Activated naive CD4-positive, alpha-beta T cell treated with anti-CD3 and anti-CD28 coated beads, Interleukin-2, amount 10 ng/mL, durations not matched to agents 7 days and 5 days (primary cell): ENCODE measurements around the gene KCNMB2.
"Not testable (repeated sequence)": the region's sequence is repeated elsewhere in the genome, so short reads cannot be mapped to it uniquely, and the experiment has no call there.

Source experiments
- CTCF ChIA-PET: fragments of 350-600 bp; sonication (Branson Sonifier 250); formaldehyde crosslinking; loops from one replicate; lab custom pipeline; 2021; ENCODE audit warnings: antibody characterized with exemption; lab: Charles Lee
- DNase-seq: peaks from one replicate; pipeline ENCODE4 v3.0.0-alpha.2; 2020
- H3K27ac Mint-ChIP-seq: one replicate; pipeline ENCODE4 v1.8.0; 2021; ENCODE audit warnings: mild to moderate bottlenecking, moderate library complexity, mixed read lengths
- H3K27me3 Mint-ChIP-seq: one replicate; pipeline ENCODE4 v1.8.0; 2021; ENCODE audit warnings: mild to moderate bottlenecking, mixed read lengths
- H3K36me3 Mint-ChIP-seq: one replicate; pipeline ENCODE4 v1.8.0; 2021; ENCODE audit warnings: mixed read lengths
- H3K4me1 Mint-ChIP-seq: one replicate; pipeline ENCODE4 v1.8.0; 2021; ENCODE audit warnings: mixed read lengths
- H3K4me3 Mint-ChIP-seq: one replicate; pipeline ENCODE4 v1.8.0; 2021; ENCODE audit warnings: mild to moderate bottlenecking, moderate library complexity, mixed read lengths
- H3K9me3 Mint-ChIP-seq: one replicate; pipeline ENCODE4 v1.8.0; 2021; ENCODE audit warnings: mixed read lengths

The KCNMB2 gene

GRCh38 chr3:178743297-178743696 is 207.1 kb downstream of the KCNMB2 start:
- H3K36me3 Mint-ChIP-seq: no peaks in the 10 kb centered on the region
- H3K4me3 Mint-ChIP-seq: no peak overlapping the region
- H3K27me3 Mint-ChIP-seq: no peaks in the 10 kb centered on the region
- no peak overlapping the region for H3K27ac Mint-ChIP-seq
- CTCF ChIA-PET: no interaction called here
- H3K9me3 Mint-ChIP-seq: no peaks in the 10 kb centered on the region
- no peaks in the 10 kb centered on the region for H3K4me1 Mint-ChIP-seq
- DNase-seq: no peak

GRCh38 chr3:178745861-178746655 is 209.8 kb downstream of the KCNMB2 start:
- H3K4me3 Mint-ChIP-seq, H3K36me3 Mint-ChIP-seq, H3K27ac Mint-ChIP-seq, DNase-seq, H3K4me1 Mint-ChIP-seq, H3K9me3 Mint-ChIP-seq, CTCF ChIA-PET, H3K27me3 Mint-ChIP-seq: not testable (repeated sequence)

- CTCF ChIA-PET: interaction anchor here (0.6 kb wide), 1 partner anchor 16 kb away, joined by 3 read pairs; no protein-coding TSS in a partner anchor
- DNase-seq: no peak
- H3K4me3 Mint-ChIP-seq: no peak overlapping the region
- no peaks in the 10 kb centered on the region for H3K36me3 Mint-ChIP-seq
- no peak overlapping the region for H3K27ac Mint-ChIP-seq
- H3K4me1 Mint-ChIP-seq: no peaks in the 10 kb centered on the region
- no peaks in the 10 kb centered on the region for H3K27me3 Mint-ChIP-seq
- no peaks in the 10 kb centered on the region for H3K9me3 Mint-ChIP-seq
Observed at GRCh38 chr3:178748874-178749273, 212.6 kb downstream of the KCNMB2 start.

- Mint-ChIP-seq H3K36me3 (no peaks in the 10 kb centered on the region), H3K9me3 (no peaks in the 10 kb centered on the region), H3K27ac (no peak overlapping the region), H3K4me3 (no peak overlapping the region), H3K4me1 (no peaks in the 10 kb centered on the region), H3K27me3 (no peaks in the 10 kb centered on the region)
- CTCF ChIA-PET: interaction anchor here (0.6 kb wide), 1 partner anchor 15 kb away, joined by 3 read pairs; no protein-coding TSS in a partner anchor
- no peak for DNase-seq
Observed at GRCh38 chr3:178749471-178749870, 213.2 kb downstream of the KCNMB2 start.

GRCh38 chr3:178750639-178751300 is 214.5 kb downstream of the KCNMB2 start:
- no peak overlapping the region for H3K4me3 Mint-ChIP-seq
- H3K27ac Mint-ChIP-seq: no peak overlapping the region
- no peak for DNase-seq
- H3K36me3 Mint-ChIP-seq: no peaks in the 10 kb centered on the region
- no peaks in the 10 kb centered on the region for H3K27me3 Mint-ChIP-seq
- H3K4me1 Mint-ChIP-seq: no peaks in the 10 kb centered on the region
- CTCF ChIA-PET: no interaction called here
- H3K9me3 Mint-ChIP-seq: no peaks in the 10 kb centered on the region

GRCh38 chr3:178752843-178753242 is 216.6 kb downstream of the KCNMB2 start:
- DNase-seq: no peak
- H3K9me3 Mint-ChIP-seq: no peaks in the 10 kb centered on the region
- H3K36me3 Mint-ChIP-seq: no peaks in the 10 kb centered on the region
- CTCF ChIA-PET: no interaction called here
- H3K4me3 Mint-ChIP-seq: no peak overlapping the region
- no peaks in the 10 kb centered on the region for H3K4me1 Mint-ChIP-seq
- H3K27me3 Mint-ChIP-seq: no peaks in the 10 kb centered on the region
- H3K27ac Mint-ChIP-seq: no peak overlapping the region

- Mint-ChIP-seq H3K27ac (no peak overlapping the region), H3K9me3 (no peaks in the 10 kb centered on the region), H3K4me1 (no peaks in the 10 kb centered on the region), H3K36me3 (no peaks in the 10 kb centered on the region), H3K27me3 (no peaks in the 10 kb centered on the region), H3K4me3 (no peak overlapping the region)
- CTCF ChIA-PET: no interaction called here
- DNase-seq: no peak
Observed at GRCh38 chr3:178754852-178755510, 218.7 kb downstream of the KCNMB2 start.

- H3K4me1 Mint-ChIP-seq: no peaks in the 10 kb centered on the region
- H3K9me3 Mint-ChIP-seq: no peaks in the 10 kb centered on the region
- CTCF ChIA-PET: no interaction called here
- no peaks in the 10 kb centered on the region for H3K27me3 Mint-ChIP-seq
- DNase-seq: no peak
- no peak overlapping the region for H3K27ac Mint-ChIP-seq
- no peak overlapping the region for H3K4me3 Mint-ChIP-seq
- no peaks in the 10 kb centered on the region for H3K36me3 Mint-ChIP-seq
Observed at GRCh38 chr3:178761024-178761423, 224.8 kb downstream of the KCNMB2 start.

GRCh38 chr3:178761461-178761860 is 225.2 kb downstream of the KCNMB2 start:
- no peak for DNase-seq
- H3K4me1 Mint-ChIP-seq: no peaks in the 10 kb centered on the region

GRCh38 chr3:178762385-178762784 is 226.1 kb downstream of the KCNMB2 start:
- CTCF ChIA-PET: no interaction called here

More at GRCh38 chr3:178761461-178761860, 225.2 kb downstream of the KCNMB2 start:
- no peaks in the 10 kb centered on the region for H3K27me3 Mint-ChIP-seq
- H3K27ac Mint-ChIP-seq: no peak overlapping the region
- H3K4me3 Mint-ChIP-seq: no peak overlapping the region
- H3K9me3 Mint-ChIP-seq: no peaks in the 10 kb centered on the region
- CTCF ChIA-PET: no interaction called here
- H3K36me3 Mint-ChIP-seq: no peaks in the 10 kb centered on the region

GRCh38 chr3:178765472-178765871 is 229.2 kb downstream of the KCNMB2 start:
- CTCF ChIA-PET: no interaction called here

More at GRCh38 chr3:178762385-178762784, 226.1 kb downstream of the KCNMB2 start:
- DNase-seq: no peak
- Mint-ChIP-seq H3K9me3 (no peaks in the 10 kb centered on the region), H3K36me3 (no peaks in the 10 kb centered on the region), H3K27me3 (no peaks in the 10 kb centered on the region), H3K4me3 (no peak overlapping the region), H3K27ac (no peak overlapping the region), H3K4me1 (no peaks in the 10 kb centered on the region)

GRCh38 chr3:178767581-178767980 is 231.3 kb downstream of the KCNMB2 start:
- DNase-seq: no peak
- H3K9me3 Mint-ChIP-seq: peaks cover 9% of the 10 kb centered on the region
- H3K36me3 Mint-ChIP-seq: no peaks in the 10 kb centered on the region
- no peak overlapping the region for H3K4me3 Mint-ChIP-seq
- peaks cover 2% of the 10 kb centered on the region for H3K4me1 Mint-ChIP-seq
- H3K27ac Mint-ChIP-seq: no peak overlapping the region
- H3K27me3 Mint-ChIP-seq: no peaks in the 10 kb centered on the region
- CTCF ChIA-PET: no interaction called here

More at GRCh38 chr3:178765472-178765871, 229.2 kb downstream of the KCNMB2 start:
- no peak for DNase-seq
- Mint-ChIP-seq H3K4me1 (no peaks in the 10 kb centered on the region), H3K4me3 (no peak overlapping the region), H3K27ac (no peak overlapping the region), H3K9me3 (no peaks in the 10 kb centered on the region), H3K27me3 (no peaks in the 10 kb centered on the region), H3K36me3 (no peaks in the 10 kb centered on the region)

- Mint-ChIP-seq H3K36me3 (no peaks in the 10 kb centered on the region), H3K27me3 (no peaks in the 10 kb centered on the region), H3K27ac (no peak overlapping the region), H3K4me1 (peaks cover 6% of the 10 kb centered on the region), H3K4me3 (no peak overlapping the region), H3K9me3 (peaks cover 9% of the 10 kb centered on the region)
- no peak for DNase-seq
- CTCF ChIA-PET: no interaction called here
Observed at GRCh38 chr3:178768072-178768864, 232.0 kb downstream of the KCNMB2 start.

GRCh38 chr3:178771511-178771910 is 235.3 kb downstream of the KCNMB2 start:
- no peak overlapping the region for H3K4me3 Mint-ChIP-seq
- no peak overlapping the region for H3K27ac Mint-ChIP-seq
- CTCF ChIA-PET: no interaction called here
- no peaks in the 10 kb centered on the region for H3K36me3 Mint-ChIP-seq
- no peak for DNase-seq
- peaks cover 3% of the 10 kb centered on the region for H3K27me3 Mint-ChIP-seq
- peaks cover 10% of the 10 kb centered on the region for H3K9me3 Mint-ChIP-seq
- peaks cover 6% of the 10 kb centered on the region for H3K4me1 Mint-ChIP-seq
